ENCODE measurements around the gene COL4A4. TPM values are rescaled to one million over a fixed set of nuclear protein-coding genes. Genes with fewer than 3 reads are reported as not detected.

COL4A4 gene
- total and polyA plus RNA-seq, 2 of the 13 experiments (the other 11 are each of a cell fraction or from before 2014, with no cell fraction given) = not detected

GRCh38 chr2:227117852-227118251 is 46.2 kb downstream of the COL4A4 start (continued):
- no peak for TF ChIP-seq NFAT5 (CRISPR knock-in tag; IDR thresholded peaks at IDR 0.05)
- TF ChIP-seq NFRKB (IDR thresholded peaks at IDR 0.05) = no peak
- TF ChIP-seq IKZF1 (IDR thresholded peaks at IDR 0.05) = no peak
- no peak for TF ChIP-seq ZSCAN29 (CRISPR knock-in tag; conservative IDR thresholded peaks at IDR 0.05)
- no peak for TF ChIP-seq JUN (CRISPR knock-in tag; IDR thresholded peaks at IDR 0.05)
- no peak for TF ChIP-seq TCF12 (IDR thresholded peaks at IDR 0.05)
- no peak for TF ChIP-seq TCF12 (CRISPR knock-in tag; IDR thresholded peaks at IDR 0.05)
- no peak for TF ChIP-seq DR1 (CRISPR knock-in tag; IDR thresholded peaks at IDR 0.05)
- TF ChIP-seq NFKBIZ (CRISPR knock-in tag; IDR thresholded peaks at IDR 0.05) = no peak

GRCh38 chr2:227117027-227117426 is 47.0 kb downstream of the COL4A4 start:
- H3K9ac ChIP-seq (ENCODE audit: insufficient read depth, low read depth, low read length) = no peak overlapping the region
- no peaks in the 10 kb centered on the region for H4K20me1 ChIP-seq (ENCODE audit: insufficient read depth, low read length)
- H3K27me3 ChIP-seq (ENCODE audit: control insufficient read depth in 1 of 2, insufficient read depth in 2 of 2, low read length in 2 of 2) = no peaks in the 10 kb centered on the region
- intact Hi-C loops (cut with micrococcal nuclease; ENCODE audit: unreplicated experiment) (no loop called here), in situ Hi-C loops (cut with HindIII; ENCODE audit: extremely low pct_ligation_motif_present, low pct_unique_long_range_greater_than_20kb) (no loop called here)
- H2AFZ ChIP-seq (ENCODE audit: low read length) = no peak overlapping the region
- FAIRE-seq (no peak), ATAC-seq (no peak), DNase-seq (ENCODE audit: low spot score) (no peak)
- H3K4me3 ChIP-seq (replicated peaks in 1 of 3; ENCODE audit: insufficient read depth in 1 of 3, low read depth in 2 of 3, low read length in 3 of 3) = no peak overlapping the region
- POLR2A ChIA-PET = no interaction called here
- H3K79me2 ChIP-seq (ENCODE audit: insufficient read depth, low read length) = no peaks in the 10 kb centered on the region
- no peak overlapping the region for H3K4me2 ChIP-seq (ENCODE audit: low read depth, low read length)
- WGBS (ENCODE audit: low lambda C conversion rate) = 2% methylated on average over 1 of the region's 1 CpG
- H3K27ac ChIP-seq (ENCODE audit: extremely low read length, insufficient read depth, low read length) = no peak overlapping the region
- H3K36me3 ChIP-seq (replicated peaks in 1 of 2; ENCODE audit: control insufficient read depth in 1 of 2, insufficient read depth in 2 of 2, low read length in 2 of 2) = no peaks in the 10 kb centered on the region
- no peaks in the 10 kb centered on the region for H3K4me1 ChIP-seq (ENCODE audit: insufficient read depth, low read length)
- no TSS peak for BruUV-seq (replicated peaks)
- H3K9me3 ChIP-seq (ENCODE audit: low read length) = no peaks in the 10 kb centered on the region
- CTCF ChIA-PET (ENCODE audit: low intra/inter-chr PET ratio, low total read pairs) = no interaction called here
- TF ChIP-seq ZKSCAN8 (CRISPR knock-in tag; IDR thresholded peaks at IDR 0.05; ENCODE audit: borderline replicate concordance) (no peak), E2F5 (CRISPR knock-in tag; conservative IDR thresholded peaks at IDR 0.05) (no peak), FLYWCH1 (CRISPR knock-in tag; IDR thresholded peaks at IDR 0.05) (no peak), ZBTB34 (CRISPR knock-in tag; IDR thresholded peaks at IDR 0.05) (no peak), SP4 (CRISPR knock-in tag; IDR thresholded peaks at IDR 0.05) (no peak), LBX2 (CRISPR knock-in tag; IDR thresholded peaks at IDR 0.05; ENCODE audit: borderline replicate concordance) (no peak), ATM (IDR thresholded peaks at IDR 0.05; ENCODE audit: borderline replicate concordance) (no peak), ZFP62 (CRISPR knock-in tag; IDR thresholded peaks at IDR 0.05) (no peak), ZFP36L1 (CRISPR knock-in tag; IDR thresholded peaks at IDR 0.05) (no peak), NCOA2 (CRISPR knock-in tag; IDR thresholded peaks at IDR 0.05) (no peak), ZNF816 (CRISPR knock-in tag; IDR thresholded peaks at IDR 0.05; ENCODE audit: borderline replicate concordance) (no peak)

All from HepG2 (cell line).